ENCODE data around the gene POU6F1.
A peak's percentile ranks its signal among the peaks of the same experiment; 100 is the strongest.

POU6F1 gene

DNA sequence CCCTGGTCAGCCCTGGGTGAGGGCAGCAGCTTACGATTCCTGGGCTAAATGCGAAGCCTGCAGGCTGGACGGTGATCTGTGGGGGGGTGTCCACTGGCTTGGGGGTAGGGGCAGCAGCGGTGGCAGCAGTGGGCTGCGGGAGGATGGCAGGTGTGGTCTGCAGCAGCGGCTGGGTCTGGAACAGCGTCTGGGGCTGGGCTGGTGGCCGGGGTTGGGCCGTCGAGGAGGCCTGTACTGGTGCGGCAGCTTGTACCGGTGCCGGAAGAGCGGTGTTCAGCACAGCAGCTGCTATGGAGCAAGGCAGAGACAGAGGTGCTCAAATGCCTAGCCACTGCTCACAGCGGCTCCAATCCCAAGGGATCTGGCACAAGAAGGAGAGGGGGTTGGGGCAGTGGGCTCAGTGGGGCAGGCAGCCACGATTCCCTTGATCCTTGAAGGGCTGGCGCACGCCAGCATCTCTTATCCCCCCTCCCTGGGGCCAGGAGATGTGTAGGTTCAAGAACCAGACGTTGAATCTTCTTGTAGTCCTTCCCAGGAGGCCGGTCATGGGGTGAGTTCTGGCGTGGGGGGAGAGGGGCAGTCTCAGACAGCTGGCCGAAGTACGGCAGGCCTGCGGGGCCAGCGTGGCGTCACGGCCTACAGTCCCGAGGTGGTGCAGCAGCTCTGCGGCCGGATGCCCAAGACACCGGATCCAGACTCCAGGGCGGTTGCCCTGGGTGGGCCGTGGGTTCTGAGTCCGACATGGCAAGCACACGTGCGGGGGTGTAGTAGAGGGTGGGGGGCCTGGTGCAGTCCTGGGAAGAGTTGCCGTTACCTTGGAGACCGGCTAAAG lies 19.9 kb downstream of the POU6F1 start:
- no peak for DNase-seq (ENCODE audit: low read depth in 2 of 2)

DNA sequence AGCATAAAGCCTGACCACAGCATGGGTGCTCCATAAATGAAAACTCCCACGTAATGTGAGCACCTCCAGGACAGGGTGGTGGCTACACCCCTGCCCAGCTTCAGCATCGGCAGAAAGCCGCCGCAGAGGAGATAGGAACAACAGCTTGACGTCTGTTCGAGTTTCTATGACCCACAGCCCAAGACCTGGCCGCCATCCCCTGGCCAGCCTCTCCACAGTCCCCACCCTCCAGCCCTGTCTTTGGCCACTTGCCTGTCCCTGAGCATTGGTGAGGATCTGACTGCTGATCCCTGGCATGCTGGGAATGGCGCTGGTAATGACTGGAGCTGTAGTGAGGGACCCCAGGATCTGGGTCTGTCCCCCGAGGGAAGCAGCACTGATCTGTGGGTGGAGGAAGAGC lies 21.3 kb downstream of the POU6F1 start:
- no peak for DNase-seq (ENCODE audit: low read depth in 2 of 2)

DNA sequence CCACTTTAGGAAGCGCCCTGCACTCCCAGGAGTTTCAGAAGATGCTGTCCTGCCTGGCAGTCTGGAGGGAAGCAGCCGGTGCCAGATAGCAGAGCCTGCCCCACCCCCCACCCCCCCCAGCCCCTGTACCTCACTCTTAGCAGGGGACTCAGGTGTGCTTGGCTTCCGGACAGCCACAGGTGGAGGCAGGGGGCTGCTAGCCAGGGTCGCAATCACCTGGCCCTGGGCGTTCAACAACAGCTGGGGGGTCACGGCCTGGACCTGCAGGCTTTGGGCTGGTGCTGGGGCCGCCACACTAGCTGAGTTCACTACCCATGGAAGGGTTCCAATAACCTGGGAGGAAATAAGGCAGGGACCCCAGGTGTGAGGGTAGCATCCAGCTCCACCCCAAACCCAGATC lies 22.0 kb downstream of the POU6F1 start:
- DNase-seq (ENCODE audit: low read depth in 2 of 2) = no peak

DNA sequence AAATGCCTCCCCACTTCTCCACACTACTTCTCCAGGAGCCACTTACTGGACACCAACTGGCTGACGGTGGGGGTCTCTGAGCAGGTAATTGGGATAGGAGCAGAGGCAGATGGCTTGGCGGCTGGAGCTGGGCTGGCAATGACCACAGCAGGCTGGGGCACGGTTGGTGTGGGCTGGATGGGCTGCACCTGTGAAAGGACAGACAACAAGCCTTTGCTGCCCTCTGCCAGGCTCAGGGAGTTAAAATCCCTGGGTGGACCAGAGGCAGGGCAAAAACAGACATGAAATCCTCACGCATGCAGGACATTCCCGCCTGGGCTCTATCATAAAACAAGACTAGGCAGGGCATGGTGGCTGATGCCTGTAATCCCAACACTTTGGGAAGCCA lies 25.6 kb downstream of the POU6F1 start:
- no peak for DNase-seq (ENCODE audit: low read depth in 2 of 2)

DNA sequence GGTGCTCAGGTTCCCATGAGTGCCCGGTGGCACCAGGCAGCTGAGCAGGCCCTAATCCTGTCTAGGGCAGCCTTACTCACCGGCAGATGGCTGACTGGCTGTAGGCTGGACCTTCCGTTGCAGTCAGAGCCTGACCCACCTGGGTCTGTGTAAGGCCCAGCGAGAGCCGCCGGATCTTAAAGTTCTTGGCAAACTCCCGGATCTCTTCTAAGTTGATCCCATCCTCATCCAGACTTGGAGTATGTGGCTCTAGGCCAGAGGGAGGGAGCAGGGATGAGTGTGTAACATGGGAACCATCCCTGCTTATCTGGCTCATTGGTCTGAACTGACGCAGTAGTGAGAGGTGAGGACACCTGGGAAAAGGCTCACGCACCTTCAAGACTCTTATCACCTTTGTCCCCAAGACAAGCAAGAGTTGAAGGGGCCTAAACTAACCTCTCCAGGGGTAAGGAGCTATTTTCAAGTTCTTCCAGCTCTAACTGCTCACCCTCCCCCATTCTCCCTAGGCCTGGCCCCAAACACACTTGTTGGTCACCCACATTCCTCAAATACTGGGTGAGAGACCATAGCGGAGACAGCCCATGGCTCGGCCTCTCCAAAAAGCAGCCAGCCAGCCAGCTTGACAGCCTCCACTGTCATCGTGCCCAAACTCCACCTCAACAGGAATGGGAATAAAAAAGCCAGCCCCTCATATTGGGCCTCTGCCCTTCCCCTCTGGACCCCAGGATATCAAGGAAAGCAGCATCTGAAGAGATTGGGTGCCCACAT lies 26.2 kb downstream of the POU6F1 start:
- DNase-seq (ENCODE audit: low read depth in 2 of 2) = no peak

DNA sequence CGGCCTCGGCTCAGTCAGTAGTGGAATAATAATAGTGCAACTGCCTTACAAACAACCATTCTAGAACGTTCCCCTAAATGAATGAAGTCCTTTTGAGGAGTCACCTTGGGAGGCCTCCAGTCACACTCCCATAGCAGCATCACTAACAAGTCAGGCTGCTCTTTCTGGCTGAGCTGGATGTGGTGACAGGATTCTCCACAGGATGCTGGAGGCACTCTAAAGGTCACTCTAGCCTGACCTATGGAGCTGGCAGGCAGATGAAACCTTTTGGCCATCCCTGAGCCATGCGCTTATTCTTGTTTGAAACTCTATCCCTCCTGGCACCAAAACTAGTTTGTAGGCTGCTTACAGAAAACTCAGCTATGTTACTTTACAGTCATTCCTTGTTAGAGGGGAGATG lies 27.0 kb downstream of the POU6F1 start:
- no peak for DNase-seq (ENCODE audit: low read depth in 2 of 2)

DNA sequence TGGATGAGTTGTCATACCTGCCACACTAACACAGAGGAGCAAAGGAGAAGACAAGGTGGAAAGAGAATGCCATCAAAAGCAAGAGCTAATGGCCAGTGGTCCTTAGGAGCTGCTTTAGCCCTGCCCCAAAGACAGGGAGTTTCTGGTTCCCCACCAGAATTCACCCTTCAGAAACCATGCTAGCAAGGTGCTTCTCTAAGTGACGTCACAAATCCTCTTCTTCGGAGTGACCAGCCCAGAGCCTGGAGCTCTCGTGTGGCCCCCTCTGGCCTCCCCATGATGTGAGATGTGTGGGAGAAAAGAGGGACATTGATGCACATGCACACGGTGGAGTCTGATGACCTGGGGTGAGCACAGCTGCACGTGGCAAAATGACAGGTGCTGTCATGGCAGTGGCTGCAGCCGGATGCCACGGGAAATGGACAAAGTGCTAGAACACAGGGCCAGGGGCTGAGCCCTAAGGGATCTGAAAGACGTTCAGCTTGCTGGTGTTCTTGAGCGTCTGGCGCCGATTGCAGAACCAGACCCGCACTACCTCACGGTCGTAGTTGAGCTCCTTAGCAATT lies 28.0 kb downstream of the POU6F1 start:
- DNase-seq (ENCODE audit: low read depth in 2 of 2) = no peak

DNA sequence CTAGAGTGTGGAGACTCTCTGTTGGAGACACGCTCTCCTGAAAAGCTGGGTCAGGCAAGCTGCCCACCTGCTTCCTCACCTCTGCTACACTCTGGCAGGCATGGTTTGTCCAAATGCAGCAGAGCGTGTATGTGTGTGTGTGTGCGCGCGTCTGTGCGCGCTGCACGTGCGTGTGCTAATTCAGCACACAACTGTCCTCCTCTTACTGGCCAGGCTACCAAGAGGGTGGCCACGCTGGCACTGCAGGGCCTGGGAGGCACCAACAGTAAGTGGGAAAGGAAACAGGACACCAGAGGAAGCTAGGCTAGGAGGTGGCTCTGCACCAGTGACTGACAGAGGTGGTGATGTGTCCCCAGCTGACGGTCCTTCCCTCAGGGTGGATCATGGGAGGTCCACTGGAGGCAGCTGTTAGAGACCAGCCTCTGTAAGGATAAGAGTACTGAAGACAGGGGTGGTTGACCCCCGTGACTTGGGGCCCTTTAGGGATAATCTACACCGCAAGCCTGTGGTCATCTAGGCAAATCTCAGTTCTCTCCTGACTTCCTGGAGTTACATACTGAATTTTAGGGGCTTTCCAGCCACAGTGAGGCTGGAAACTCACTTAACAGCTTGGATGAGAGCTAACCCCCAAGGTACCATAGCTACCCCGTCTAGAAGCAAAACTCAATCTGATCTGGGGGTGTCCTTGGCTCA lies 29.4 kb downstream of the POU6F1 start:
- DNase-seq (ENCODE audit: low read depth in 2 of 2) = no peak

DNA sequence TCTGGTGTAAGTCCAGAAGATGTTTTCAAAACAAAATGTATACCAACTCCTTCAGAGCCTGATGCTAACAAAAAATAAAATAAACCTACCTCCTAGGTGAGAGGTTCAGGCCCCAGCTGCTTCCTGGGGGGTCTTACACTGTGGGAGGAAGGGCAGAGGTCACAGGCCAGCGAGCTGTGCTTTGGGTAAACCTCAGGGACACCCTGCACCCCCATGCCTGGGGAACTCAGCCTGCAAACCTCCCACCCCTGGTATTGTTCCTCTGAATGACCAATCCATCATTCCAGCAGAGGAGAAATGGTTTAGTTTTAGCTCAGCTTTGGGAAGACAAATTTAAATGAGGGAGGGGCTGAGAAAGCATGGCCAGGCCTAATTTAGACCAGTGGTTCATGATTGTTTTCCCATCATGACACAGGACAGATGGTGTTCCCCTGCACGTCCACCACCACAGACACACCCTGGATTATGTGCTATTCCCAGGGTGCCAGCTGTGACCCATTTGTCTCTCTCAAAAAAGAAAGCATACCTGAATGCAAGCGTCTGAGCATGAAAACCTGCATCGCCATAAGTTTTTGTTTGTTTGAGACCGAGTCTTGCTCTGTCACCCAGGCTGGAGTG lies 30.4 kb downstream of the POU6F1 start:
- no peak for DNase-seq (ENCODE audit: low read depth in 2 of 2)

DNA sequence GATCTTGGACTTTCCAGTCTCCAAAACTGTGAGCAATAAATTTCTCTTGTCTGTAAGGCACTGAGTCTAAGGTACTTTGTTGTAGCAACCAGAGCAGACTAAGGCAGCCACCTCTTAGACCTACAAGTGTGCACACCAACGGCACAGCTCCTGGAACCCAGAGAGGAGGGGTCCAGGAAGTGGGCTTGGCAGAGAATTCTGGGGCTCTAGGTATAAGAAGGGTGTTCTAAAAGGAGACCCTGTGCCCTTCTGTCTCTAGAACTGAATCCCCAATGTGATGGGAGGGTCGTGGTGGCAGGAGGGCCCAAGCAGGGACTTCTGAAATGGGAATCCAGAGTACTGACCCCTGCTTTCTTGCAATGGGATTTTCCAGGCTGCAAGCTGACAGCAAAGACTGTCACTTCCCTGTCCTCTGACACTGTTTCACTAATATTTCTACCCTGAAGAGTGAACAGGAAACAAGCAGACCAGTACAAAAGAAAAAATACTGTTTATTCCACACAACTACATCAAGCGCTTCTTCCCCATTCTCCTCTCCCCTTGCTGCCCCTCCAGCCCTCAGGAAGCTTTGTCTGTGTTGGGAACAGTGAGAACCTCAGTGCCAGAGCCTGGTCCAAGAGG lies 31.3 kb downstream of the POU6F1 start:
- DNase-seq (ENCODE audit: low read depth in 2 of 2) = no peak

DNA sequence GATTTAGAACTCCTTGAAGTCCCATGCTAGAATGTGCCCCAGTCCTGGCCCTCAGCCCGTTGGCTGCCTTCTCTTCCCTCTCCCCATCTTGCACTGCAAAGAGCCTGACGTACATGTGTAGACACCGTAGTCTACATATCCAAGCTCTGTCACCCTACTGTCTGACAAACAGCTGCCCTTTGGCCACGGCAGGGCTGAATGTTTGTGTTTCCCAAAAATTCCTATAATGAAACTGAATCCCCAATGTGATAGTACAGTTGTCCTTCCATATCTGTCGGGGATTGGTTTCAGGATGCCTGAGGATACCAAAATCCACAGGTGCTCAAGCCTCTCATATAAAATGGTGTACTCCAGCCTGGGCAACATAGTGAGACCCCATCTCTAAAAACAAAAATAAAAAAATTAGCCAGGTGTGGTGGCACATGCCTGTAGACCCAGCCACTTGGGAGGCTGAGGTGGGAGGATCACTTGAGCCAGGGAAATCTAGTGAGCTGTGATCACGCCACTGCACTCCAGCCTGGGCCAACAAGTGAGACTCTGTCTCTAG lies 32.6 kb downstream of the POU6F1 start:
- DNase-seq (ENCODE audit: low read depth in 2 of 2) = no peak

DNA sequence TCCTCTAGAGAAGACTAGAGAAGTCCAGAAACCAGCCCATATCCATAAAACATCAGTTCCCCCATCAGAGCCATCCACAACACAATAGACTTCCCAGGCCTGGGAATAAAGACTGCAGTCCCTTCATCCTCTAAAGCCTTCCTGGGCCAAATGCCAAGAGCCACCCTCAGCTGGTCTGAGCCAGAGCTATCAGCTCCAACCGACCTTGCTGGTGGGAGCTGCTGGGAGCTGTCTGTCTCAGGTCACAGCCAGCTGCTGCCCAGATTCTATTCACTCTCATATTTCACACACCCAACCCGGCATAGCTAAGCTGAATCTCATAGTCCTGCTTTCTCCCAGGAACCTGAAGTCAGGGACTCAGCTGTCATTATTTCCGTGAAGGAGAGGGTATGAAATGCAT lies 34.0 kb downstream of the POU6F1 start:
- DNase-seq (ENCODE audit: low read depth in 2 of 2) = no peak

DNA sequence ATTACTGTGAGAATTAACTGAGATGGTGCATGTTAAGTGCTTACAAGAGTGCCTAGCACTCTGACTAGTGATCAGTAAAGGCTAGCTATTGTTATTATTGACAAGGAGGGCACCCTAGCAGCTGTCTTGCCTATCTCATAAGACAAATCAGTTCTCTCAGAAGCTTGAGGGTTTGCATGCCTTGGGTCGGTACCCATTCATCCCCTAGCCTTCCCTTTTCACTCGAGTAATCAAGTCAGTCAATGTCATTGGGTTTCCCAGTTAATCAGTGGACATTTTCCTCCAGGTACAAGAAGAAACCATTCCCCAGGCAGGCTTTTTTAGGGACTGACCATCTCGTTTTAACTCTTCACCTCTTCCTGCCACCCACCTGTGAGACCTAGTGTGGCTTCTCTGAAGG lies 34.5 kb downstream of the POU6F1 start:
- no peak for DNase-seq (ENCODE audit: low read depth in 2 of 2)

DNA sequence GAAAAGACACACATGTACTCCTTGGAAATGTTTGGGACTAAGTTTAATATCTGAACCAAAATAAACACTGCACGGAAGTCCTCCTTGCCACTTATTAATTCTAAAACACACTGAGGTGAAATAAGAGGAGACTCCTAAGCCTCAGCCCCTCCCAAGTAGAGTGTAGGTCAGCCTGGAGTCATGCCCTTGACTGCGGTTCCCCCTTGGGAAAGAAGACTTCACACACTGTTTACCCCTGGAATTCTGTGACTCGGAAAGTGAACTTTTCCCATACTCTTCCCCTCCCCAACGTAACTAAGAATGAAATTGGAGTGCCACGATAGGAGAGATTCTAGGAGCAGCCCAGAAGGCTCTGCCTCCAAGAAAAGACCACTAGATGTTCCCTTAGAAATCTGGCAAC lies 36.3 kb downstream of the POU6F1 start:
- no peak for DNase-seq (ENCODE audit: low read depth in 2 of 2)

DNA sequence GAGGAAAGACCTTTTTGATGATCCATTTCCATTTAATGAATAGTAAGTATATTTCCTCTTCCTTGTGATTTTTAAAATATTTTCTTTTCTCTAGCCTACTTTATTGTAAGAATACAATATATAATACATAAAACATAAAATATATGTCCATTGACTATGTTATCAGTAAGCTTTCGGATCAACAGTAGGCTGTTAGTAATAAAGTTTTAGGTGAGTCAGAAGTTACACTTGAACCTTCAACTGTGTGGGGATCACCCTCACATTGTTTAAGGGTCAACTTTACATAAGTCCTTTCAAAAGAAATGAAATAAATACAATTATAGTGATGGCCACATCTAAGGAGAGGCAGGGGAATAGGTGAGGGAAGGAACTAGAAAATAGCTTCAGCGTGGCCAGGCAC lies 40.0 kb downstream of the POU6F1 start:
- DNase-seq (ENCODE audit: low read depth in 2 of 2) = no peak

DNA sequence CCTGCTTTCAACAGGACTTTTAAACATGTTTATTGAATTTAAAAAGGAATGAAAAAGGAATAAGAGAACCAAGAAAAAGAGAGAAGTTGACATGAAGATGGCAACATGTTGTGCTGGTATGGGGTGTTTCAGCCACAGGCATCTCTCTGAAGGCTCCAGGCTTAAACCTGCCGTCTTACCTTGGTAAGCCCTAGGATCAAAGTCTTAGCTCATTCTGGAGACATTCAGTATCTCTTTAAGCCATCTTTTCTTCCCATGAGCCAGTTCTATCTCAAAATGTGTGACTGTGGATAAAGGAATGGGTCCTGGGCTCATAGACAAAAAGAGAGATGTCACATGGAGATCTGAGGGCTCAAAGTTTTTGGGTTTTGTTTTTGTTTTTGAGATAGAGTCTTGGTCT lies 43.4 kb downstream of the POU6F1 start:
- DNase-seq (ENCODE audit: low read depth in 2 of 2) = no peak

DNA sequence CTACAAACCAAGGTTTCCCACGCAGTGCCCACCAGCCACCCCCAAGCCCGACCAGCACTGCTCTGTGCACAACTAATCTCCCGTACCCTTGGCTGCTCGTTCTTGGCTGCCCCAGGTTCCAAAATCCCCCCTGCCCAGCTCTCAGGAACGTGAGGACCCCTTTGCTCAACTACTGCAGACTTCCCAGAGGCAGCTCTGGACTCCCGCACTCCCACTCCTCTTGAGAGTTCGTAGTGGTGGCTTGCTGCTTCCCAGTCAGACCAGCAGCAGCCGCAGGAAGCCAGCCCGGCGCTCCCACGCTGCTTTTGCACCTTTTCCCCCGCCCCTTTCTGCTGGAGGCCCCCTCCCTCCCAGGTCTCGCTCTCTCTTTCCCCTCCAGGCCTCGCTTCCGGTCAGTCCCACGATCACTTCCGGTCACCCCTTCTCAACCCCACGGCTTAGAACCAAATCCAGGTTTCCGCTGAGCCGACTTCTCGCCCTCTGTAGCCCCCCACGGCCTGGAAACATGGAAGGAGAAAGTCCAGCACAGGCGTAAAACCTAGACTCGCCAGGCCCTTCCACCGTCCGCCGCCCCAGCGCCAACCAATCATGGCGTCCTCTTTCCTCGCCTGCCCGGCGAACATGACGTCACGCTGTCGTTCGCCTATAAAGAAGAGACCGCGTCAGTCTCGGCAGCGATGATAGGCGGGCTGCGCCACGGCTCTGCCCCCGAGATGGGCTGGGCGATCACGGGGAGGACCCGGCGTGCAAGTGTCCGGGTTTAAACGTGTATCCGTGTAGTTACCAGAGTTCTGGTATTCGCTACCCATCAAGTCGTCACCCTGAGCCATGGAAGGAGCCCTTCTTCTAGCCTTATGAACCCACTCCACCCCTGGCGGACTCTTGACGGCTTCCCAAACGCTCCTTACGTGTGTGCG lies 45.1 kb downstream of the POU6F1 start, which contains the start of gene TFCP2:
TSS of gene TFCP2 (minus strand) at position 621 of the 917 bp plus-strand sequence. CDS start 713 bp downstream, outside the sequence.
- peak; percentile 78 to 79 for DNase-seq (ENCODE audit: low read depth in 2 of 2)

DNA sequence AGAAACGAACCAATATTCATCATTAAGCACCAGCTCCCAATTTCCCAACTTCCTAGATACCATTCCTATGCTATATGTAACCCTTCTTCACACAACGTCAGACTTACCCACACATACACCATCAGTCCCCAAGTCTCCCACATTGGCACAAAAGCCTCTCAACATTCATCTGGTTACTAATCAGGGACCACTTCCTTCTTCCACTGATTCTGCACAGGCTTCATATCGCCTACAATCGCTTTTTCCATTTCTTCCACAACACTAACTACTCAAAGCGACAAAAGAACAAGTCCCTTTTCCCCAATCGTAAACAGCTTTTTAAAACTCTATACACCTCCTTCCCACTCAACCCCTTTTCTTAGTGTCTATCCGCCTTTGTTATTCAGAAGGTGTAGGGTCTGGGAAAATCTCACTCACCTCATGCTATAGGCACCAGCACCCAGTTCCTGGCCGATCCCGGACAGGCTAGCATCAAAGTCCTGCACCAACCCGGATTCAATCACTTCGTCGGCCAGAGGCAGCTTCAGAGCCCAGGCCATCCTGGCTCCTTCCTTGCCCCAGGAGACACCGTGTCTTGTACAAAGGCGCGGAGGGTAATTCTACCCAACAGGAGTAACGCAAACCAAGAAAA lies 45.9 kb downstream of the POU6F1 start:
- DNase-seq (ENCODE audit: low read depth in 2 of 2) = no peak

DNA sequence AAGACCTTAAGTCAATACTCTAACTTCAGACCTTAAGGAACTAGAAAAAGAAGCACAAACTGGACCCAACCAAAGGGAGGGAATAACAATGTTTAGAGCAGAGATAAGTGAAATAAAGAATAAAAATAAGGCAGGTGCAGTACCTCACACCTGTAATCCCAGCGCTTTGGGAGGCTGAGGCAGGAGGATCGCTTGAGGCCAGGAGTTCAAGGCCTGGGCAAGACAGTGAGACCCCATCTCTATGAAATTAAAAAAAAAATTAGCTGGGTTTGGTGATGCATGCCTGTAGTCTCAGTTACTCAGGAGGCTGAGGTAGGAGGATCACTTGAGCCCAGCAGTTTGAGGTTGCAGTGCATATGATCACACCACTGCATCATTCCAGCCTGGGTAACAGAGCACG lies 54.1 kb downstream of the POU6F1 start:
- DNase-seq (ENCODE audit: low read depth in 2 of 2) = no peak
